ENCODE data around the gene ZBTB18. TPM values are rescaled to one million over a fixed set of nuclear protein-coding genes. Genes with fewer than 3 reads are reported as not detected.

Gene ZBTB18
- total RNA-seq, 1 experiment from 2014 or later, result 15.2 TPM

DNA sequence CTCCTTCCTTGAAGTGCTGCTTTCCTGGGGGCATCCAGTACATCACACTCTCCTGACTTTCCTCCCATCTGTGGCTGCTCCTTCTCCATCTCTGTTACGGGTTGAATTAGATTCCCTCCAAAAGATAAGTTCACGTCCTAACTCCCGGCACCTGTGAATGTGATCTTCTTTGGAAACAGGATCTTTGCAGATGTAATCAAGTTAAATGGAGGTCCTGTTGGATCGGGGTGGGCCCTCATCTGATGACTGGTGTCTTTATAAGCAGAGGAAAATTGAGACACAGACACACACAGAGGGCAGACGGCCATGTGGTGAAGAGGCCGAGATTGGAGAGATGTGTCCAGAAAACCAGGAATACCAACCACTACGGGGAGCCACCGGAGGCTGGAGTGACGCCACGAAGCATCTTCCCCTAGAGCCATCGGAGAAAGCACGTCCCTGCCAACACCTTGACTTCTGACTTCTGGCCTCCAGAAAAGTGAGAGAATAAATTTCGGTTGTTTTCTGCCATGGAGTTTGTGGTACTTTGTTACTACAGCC is 36.0 kb downstream of the ZBTB18 start:
- BruUV-seq (replicated peaks), result no TSS peak
- H3K27ac ChIP-seq (ENCODE audit: low read depth, low read length, poor library complexity, severe bottlenecking), result no peak overlapping the region
- ChIA-PET CTCF (no interaction called here), POLR2A (ENCODE audit: low non-redundant PET) (no interaction called here)
- H3K27me3 ChIP-seq (replicated peaks; ENCODE audit: insufficient read depth, low read depth, low read length, poor library complexity), result peaks cover 3% of the 10 kb centered on the region
- no peaks in the 10 kb centered on the region for H3K4me1 ChIP-seq (ENCODE audit: insufficient read depth, low read length, poor library complexity, severe bottlenecking)
- no peak for DNase-seq (ENCODE audit: low spot score)
- H3K36me3 ChIP-seq (ENCODE audit: insufficient read depth, low read length, poor library complexity, severe bottlenecking), result no peaks in the 10 kb centered on the region
- H3K4me3 ChIP-seq (ENCODE audit: low read depth, low read length, poor library complexity, severe bottlenecking), result no peak overlapping the region
- intact Hi-C loops (cut with micrococcal nuclease; ENCODE audit: unreplicated experiment), result no loop called here
- no peaks in the 10 kb centered on the region for H3K9me3 ChIP-seq (ENCODE audit: low read depth, low read length, poor library complexity, severe bottlenecking)
- TF ChIP-seq EZH2 (IDR thresholded peaks at IDR 0.05; ENCODE audit: borderline replicate concordance, low read depth, low read length, poor library complexity, severe bottlenecking), result no peak
- TF ChIP-seq, protein P1, sequence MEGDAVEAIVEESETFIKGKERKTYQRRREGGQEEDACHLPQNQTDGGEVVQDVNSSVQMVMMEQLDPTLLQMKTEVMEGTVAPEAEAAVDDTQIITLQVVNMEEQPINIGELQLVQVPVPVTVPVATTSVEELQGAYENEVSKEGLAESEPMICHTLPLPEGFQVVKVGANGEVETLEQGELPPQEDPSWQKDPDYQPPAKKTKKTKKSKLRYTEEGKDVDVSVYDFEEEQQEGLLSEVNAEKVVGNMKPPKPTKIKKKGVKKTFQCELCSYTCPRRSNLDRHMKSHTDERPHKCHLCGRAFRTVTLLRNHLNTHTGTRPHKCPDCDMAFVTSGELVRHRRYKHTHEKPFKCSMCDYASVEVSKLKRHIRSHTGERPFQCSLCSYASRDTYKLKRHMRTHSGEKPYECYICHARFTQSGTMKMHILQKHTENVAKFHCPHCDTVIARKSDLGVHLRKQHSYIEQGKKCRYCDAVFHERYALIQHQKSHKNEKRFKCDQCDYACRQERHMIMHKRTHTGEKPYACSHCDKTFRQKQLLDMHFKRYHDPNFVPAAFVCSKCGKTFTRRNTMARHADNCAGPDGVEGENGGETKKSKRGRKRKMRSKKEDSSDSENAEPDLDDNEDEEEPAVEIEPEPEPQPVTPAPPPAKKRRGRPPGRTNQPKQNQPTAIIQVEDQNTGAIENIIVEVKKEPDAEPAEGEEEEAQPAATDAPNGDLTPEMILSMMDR (conservative IDR thresholded peaks at IDR 0.05; ENCODE audit: low read depth, low read length), result no peak

DNA sequence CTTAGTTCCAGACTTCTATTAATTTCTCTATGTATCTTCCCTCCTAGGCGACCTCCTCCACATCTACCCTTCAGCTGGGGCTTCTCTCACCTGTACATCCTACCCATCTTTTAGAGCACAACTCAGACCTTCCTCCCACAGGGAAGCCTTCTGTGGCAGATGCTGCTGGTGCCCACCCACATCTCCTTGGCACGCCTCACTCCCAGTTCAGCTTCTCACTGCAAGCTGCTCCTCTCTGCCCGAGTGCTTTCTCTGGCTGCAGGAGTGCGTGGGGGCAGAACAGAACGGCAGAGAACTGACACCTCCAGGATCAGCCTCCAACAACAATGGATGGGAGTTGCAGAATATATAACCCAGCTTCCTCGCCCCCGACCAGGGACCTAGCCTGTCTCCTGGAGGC is 36.5 kb downstream of the ZBTB18 start:
- Histone ChIP-seq H3K9me3 (ENCODE audit: low read depth, low read length, poor library complexity, severe bottlenecking) (no peaks in the 10 kb centered on the region), H3K4me3 (ENCODE audit: low read depth, low read length, poor library complexity, severe bottlenecking) (no peak overlapping the region), H3K4me1 (ENCODE audit: insufficient read depth, low read length, poor library complexity, severe bottlenecking) (no peaks in the 10 kb centered on the region), H3K36me3 (ENCODE audit: insufficient read depth, low read length, poor library complexity, severe bottlenecking) (no peaks in the 10 kb centered on the region), H3K27ac (ENCODE audit: low read depth, low read length, poor library complexity, severe bottlenecking) (no peak overlapping the region), H3K27me3 (replicated peaks; ENCODE audit: insufficient read depth, low read depth, low read length, poor library complexity) (peaks cover 3% of the 10 kb centered on the region)
- TF ChIP-seq, protein P1 (conservative IDR thresholded peaks at IDR 0.05; ENCODE audit: low read depth, low read length), result no peak
- no peak for TF ChIP-seq EZH2 (IDR thresholded peaks at IDR 0.05; ENCODE audit: borderline replicate concordance, low read depth, low read length, poor library complexity, severe bottlenecking)
- ChIA-PET POLR2A (ENCODE audit: low non-redundant PET) (no interaction called here), CTCF (no interaction called here)
- intact Hi-C loops (cut with micrococcal nuclease; ENCODE audit: unreplicated experiment), result no loop called here
- no peak for DNase-seq (ENCODE audit: low spot score)
- BruUV-seq (replicated peaks), result no TSS peak

DNA sequence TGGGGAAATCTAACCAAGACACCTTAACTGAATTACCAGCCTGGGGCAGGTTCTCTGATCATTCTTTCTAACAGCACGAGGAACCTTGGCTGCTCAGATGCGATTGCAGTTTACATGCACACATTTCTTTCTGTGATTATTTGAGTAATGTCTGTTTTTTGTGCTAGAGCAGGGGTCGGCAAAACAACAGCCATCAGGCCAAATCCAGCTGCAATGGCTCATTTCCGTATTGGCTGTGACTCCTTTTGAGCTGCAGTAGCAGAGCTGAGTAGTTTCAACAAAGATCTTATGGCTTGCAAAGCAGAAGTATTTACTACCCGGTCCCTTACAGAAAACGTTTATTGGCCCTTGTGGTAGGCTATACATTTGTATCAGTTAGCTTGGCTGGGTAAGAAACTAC is 37.1 kb downstream of the ZBTB18 start:
- Histone ChIP-seq H3K9me3 (ENCODE audit: low read depth, low read length, poor library complexity, severe bottlenecking) (no peaks in the 10 kb centered on the region), H3K4me3 (ENCODE audit: low read depth, low read length, poor library complexity, severe bottlenecking) (no peak overlapping the region), H3K4me1 (ENCODE audit: insufficient read depth, low read length, poor library complexity, severe bottlenecking) (no peaks in the 10 kb centered on the region), H3K27me3 (replicated peaks; ENCODE audit: insufficient read depth, low read depth, low read length, poor library complexity) (peaks cover 3% of the 10 kb centered on the region), H3K27ac (ENCODE audit: low read depth, low read length, poor library complexity, severe bottlenecking) (no peak overlapping the region), H3K36me3 (ENCODE audit: insufficient read depth, low read length, poor library complexity, severe bottlenecking) (no peaks in the 10 kb centered on the region)
- POLR2A ChIA-PET (ENCODE audit: low non-redundant PET), result no interaction called here
- intact Hi-C loops (cut with micrococcal nuclease; ENCODE audit: unreplicated experiment), result no loop called here
- no peak for TF ChIP-seq EZH2 (IDR thresholded peaks at IDR 0.05; ENCODE audit: borderline replicate concordance, low read depth, low read length, poor library complexity, severe bottlenecking)
- TF ChIP-seq, protein P1 (conservative IDR thresholded peaks at IDR 0.05; ENCODE audit: low read depth, low read length), result no peak
- CTCF ChIA-PET, result no interaction called here
- no TSS peak for BruUV-seq (replicated peaks)
- DNase-seq (ENCODE audit: low spot score), result no peak
